Right lobe of liver (tissue), 4 donors: ENCODE measurements around the gene PSMF1.

Source experiments
- POLR2A ChIP-seq: fragments of 450-650 bp; IDR thresholded peaks from one replicate; pipeline ENCODE4 v1.6.1; 2017; ENCODE audit warnings: antibody characterized with exemption, mild to moderate bottlenecking
- TF ChIP-seq, protein P1 (sequence below), 4 donors: fragments of 200-600 bp in 3 of 4; fragments of 450-650 bp in 1 of 4; IDR thresholded peaks; one replicate each; pipeline versions ENCODE4 v1.5.1 to v1.8.0; 2016 to 2022; ENCODE audit warnings: antibody characterized with exemption in 4 of 4, mild to moderate bottlenecking in 2 of 4
- donor health status: DM: no; HTN: no; CAD: no.
- donor health status: DM: no; HTN: no; CAD: no.
- donor health status: DM: no; HTN: yes; CAD: no.

DNA sequence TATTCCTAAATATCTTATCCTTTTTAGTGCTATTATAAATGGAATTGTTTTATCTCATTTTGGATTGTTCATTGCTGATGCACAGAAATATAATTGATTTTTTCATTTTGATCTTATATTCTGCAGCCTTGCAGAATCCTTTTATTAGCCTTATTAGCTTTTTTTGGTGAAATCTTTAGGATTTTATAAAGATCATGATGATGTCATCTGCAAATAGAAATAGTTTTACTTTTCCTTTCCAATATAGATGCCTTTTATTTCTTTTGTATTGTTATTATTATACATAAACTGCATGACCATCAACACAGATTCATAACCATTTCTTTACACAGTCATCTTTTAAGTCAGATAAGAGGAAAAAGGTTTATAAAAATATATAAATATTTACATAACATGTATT is 16.9 kb upstream of the PSMF1 start:
- no peak for TF ChIP-seq POLR2A
- TF ChIP-seq, protein P1, sequence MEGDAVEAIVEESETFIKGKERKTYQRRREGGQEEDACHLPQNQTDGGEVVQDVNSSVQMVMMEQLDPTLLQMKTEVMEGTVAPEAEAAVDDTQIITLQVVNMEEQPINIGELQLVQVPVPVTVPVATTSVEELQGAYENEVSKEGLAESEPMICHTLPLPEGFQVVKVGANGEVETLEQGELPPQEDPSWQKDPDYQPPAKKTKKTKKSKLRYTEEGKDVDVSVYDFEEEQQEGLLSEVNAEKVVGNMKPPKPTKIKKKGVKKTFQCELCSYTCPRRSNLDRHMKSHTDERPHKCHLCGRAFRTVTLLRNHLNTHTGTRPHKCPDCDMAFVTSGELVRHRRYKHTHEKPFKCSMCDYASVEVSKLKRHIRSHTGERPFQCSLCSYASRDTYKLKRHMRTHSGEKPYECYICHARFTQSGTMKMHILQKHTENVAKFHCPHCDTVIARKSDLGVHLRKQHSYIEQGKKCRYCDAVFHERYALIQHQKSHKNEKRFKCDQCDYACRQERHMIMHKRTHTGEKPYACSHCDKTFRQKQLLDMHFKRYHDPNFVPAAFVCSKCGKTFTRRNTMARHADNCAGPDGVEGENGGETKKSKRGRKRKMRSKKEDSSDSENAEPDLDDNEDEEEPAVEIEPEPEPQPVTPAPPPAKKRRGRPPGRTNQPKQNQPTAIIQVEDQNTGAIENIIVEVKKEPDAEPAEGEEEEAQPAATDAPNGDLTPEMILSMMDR (IDR thresholded peaks at IDR 0.05): no peak
